ENCODE measurements around the gene MLPH.

MLPH gene

DNA sequence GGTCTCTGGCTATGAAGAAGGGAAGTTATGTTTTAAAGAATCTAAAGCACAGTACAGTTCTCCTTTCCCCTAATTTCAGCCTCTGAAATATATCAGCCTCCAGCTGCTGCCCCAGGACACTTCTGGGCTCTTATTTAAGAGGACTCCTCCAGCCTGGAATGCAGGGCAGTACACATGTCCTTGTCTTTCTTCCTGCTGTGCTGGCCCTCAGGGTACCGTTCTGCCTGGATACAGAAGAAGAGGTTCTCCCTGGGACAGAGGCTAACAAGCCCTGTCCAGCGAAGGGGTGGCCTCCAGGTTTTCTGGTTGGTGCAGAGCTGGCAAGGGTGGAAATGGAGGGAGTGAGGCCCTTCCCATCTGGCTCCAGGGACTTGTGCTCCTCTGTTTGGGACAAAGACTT is 22.1 kb downstream of the MLPH start:
- peak overlapping the region; percentile 100 for H3K27ac ChIP-seq
- no peak for TF ChIP-seq ZFX (IDR thresholded peaks at IDR 0.05; ENCODE audit: borderline replicate concordance)
- TF ChIP-seq, protein P1, sequence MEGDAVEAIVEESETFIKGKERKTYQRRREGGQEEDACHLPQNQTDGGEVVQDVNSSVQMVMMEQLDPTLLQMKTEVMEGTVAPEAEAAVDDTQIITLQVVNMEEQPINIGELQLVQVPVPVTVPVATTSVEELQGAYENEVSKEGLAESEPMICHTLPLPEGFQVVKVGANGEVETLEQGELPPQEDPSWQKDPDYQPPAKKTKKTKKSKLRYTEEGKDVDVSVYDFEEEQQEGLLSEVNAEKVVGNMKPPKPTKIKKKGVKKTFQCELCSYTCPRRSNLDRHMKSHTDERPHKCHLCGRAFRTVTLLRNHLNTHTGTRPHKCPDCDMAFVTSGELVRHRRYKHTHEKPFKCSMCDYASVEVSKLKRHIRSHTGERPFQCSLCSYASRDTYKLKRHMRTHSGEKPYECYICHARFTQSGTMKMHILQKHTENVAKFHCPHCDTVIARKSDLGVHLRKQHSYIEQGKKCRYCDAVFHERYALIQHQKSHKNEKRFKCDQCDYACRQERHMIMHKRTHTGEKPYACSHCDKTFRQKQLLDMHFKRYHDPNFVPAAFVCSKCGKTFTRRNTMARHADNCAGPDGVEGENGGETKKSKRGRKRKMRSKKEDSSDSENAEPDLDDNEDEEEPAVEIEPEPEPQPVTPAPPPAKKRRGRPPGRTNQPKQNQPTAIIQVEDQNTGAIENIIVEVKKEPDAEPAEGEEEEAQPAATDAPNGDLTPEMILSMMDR (IDR thresholded peaks at IDR 0.05) = no peak

DNA sequence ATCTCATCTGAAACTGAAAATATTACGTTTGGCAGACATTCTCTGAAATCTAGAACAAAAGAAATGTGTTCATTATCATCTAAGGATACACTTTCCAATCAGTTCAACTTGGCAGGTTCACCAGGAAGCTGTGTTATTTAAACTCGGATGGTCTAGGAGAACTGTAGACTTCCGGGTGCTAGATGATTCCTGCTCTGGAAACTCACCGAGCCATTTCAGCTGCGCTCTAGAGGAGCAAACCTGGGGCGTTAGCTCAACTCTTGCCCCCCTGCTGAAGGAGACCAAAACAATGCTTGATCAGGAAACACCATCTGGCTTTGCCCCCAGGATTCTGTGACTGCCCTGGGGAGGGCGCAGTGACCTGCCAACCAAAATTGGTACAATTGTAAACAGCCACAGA is 22.9 kb downstream of the MLPH start:
- TF ChIP-seq, protein P1 (IDR thresholded peaks at IDR 0.05) = no peak
- no peak for TF ChIP-seq ZFX (IDR thresholded peaks at IDR 0.05; ENCODE audit: borderline replicate concordance)
- peak overlapping the region; percentile 100 for H3K27ac ChIP-seq

DNA sequence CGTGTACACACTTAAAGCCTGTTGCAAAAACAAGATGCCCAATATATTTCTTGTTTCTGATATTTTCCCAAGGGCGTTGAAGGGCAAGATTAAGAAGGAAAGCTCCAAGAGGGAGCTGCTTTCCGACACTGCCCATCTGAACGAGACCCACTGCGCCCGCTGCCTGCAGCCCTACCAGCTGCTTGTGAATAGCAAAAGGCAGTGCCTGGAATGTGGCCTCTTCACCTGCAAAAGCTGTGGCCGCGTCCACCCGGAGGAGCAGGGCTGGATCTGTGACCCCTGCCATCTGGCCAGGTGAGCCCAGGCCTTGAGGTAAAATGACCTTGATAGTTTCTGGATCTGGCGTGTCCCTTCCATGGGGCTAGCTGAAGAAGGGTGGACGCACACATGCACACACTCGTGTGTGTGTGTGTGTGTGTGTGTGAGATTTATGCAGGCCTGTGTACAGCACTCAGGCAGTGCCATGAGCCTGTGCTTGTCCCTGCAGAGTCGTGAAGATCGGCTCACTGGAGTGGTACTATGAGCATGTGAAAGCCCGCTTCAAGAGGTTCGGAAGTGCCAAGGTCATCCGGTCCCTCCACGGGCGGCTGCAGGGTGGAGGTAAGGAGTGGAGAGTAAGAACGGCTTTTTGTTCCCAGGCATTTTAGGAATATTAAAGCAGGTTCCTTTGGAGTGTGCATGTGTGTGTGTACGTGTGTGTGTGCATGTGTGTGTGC is 23.6 kb downstream of the MLPH start:
- TF ChIP-seq, protein P1 (IDR thresholded peaks at IDR 0.05) = no peak
- no peak for TF ChIP-seq ZFX (IDR thresholded peaks at IDR 0.05; ENCODE audit: borderline replicate concordance)
- peak overlapping the region; percentile 100 for H3K27ac ChIP-seq

DNA sequence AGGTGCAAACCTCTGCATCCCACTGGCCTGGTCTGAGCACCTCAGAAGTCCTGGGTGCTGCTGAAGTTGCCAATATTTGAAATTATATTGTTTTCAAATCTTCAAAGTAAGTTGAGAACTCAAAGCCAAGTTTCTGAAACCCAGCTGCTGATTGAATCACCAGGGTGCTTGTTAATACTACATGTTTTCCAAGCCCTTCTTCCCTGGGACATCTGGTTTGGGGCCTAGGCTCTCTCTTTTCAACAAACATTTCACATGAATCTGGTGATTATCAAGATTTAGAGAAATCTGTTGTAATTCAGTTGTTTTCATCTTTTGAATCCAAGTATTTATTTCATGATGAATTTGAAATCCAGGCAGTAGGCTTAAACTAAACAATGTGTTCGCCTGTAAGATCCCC is 24.4 kb downstream of the MLPH start:
- H3K27ac ChIP-seq = peak overlapping the region; percentile 100
- no peak for TF ChIP-seq ZFX (IDR thresholded peaks at IDR 0.05; ENCODE audit: borderline replicate concordance)
- TF ChIP-seq, protein P1 (IDR thresholded peaks at IDR 0.05) = no peak

DNA sequence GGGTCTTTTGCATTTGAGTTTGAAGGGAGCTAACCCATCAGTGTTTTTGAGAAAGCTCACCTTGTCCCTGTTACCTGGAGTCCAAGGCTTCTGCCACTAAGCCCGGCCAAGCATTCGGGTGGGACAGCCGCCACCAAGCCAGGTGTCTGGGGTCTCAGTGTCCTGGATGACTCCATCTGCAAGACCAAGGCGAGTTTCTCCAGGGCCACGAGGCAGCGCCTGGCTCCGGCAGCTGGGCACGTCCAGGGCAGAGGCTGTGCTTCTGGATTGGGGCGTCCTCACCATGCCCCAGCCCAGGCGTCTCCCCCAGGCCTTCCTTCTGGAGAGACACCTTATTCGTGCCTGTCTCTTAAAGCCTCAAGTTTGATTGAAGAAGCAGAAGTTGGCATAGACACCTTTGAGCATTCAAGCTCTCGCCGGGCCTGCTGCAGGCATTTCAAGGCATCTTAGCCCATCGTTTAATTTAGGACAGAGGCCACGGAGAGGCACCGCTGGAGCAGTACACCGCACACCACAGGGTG is 24.9 kb downstream of the MLPH start:
- TF ChIP-seq, protein P1 (IDR thresholded peaks at IDR 0.05) = no peak
- no peak for TF ChIP-seq ZFX (IDR thresholded peaks at IDR 0.05; ENCODE audit: borderline replicate concordance)
- peak overlapping the region; percentile 100 for H3K27ac ChIP-seq

DNA sequence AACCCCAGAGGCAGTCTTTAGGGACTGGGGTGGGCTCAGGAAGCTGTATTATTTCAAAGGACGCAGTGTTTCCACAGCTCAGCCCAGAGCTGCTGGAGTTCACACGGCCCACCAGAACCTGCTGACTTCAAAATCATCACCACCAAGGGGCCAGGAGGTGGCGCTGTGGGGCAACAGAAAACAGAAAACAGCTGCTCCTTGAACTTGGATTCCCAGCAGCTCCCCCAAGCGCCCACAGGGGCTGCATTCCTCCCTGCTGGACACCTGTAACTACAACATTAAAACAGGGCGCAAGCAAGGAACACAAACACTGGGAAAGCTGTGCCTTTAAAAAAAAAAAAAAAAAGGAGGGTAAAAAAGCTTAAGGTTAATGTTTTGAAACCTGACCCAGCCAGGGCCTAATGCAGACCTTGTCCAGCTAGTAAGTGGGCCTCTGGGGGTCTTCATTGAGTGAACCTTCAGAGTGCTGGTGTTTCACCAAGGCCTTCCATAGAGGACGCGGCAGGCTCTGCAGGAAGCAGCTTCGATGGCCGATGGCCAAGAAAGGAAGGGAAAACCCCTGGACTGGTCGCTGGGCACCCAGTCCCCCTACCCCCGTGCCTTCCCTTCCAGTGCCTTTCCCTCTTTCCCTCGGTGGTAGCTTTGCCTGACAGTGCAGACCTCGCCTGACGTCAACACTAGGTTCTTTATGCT is 25.9 kb downstream of the MLPH start:
- H3K27ac ChIP-seq = peak overlapping the region; percentile 100

More for the DNA sequence above, 25.9 kb downstream of the MLPH start:
- TF ChIP-seq, protein P1 (IDR thresholded peaks at IDR 0.05) = peak; percentile 91
- TF ChIP-seq ZFX (IDR thresholded peaks at IDR 0.05; ENCODE audit: borderline replicate concordance) = no peak

Data from 22Rv1 (cell line).